ENCODE data around the gene FUT8. TPM values are rescaled to one million over a fixed set of nuclear protein-coding genes. Genes with fewer than 3 reads are reported as not detected.

The FUT8 gene
- total RNA-seq, 8 experiments from 2014 or later = 26.4 to 68.1 (median 30.7) TPM

DNA sequence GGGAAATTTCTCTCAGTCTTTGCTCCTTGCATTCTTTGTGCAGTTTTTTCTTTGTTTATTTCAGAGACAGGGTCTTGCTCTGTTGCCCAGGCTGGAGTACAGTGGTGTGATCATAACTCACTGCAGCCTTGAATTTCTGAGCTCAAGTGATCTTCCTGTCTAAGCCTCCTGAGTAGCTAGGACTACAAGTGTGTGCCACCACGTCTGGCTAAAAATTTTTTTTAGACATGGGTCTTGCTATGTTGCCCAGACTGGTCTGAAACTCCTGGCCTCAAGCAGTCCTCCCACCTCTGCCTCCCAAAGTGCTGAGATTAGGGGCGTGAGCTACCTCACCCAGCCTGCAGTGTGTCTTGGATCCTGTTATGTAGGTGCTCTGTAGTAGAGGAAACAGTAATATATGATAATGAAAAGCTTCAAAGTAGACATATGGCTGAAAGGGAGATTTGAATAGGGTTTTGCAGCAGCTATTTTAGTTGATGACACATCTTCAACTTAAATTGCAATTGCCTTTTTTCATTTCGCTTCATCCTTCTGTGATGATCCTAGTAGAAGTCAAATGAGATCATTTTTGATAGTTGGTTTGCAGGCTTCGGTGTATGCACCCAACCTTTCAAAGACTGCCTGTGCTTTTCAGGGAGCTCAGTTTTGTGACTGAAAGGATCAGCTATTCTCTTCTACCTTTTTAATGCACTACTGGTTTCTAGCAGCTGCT, 75.4 kb downstream of the FUT8 start:
- in situ Hi-C loops (cut with MboI; ENCODE audit: low pct_unique_long_range_greater_than_20kb in 2 of 9, low sequenced_read_pairs in 9 of 9, unreplicated experiment in 9 of 9) = no loop called here
- WGBS, 10 experiments = 50 to 100% (median 79%) methylated on average over 1 to 4 of the region's 4 CpGs; no CpG with 5 or more reads in 2 of the 10 experiments
- ATAC-seq (replicated peaks in 6 of 8) = peak in 1 of 8 experiments; percentile 32
- Histone ChIP-seq H3K4me3 (no peak overlapping the region), H3K27ac (no peak overlapping the region), H3K4me1 (replicated peaks in 1 of 2) (peaks cover 5 to 6% of the 10 kb centered on the region in 2 donors)

DNA sequence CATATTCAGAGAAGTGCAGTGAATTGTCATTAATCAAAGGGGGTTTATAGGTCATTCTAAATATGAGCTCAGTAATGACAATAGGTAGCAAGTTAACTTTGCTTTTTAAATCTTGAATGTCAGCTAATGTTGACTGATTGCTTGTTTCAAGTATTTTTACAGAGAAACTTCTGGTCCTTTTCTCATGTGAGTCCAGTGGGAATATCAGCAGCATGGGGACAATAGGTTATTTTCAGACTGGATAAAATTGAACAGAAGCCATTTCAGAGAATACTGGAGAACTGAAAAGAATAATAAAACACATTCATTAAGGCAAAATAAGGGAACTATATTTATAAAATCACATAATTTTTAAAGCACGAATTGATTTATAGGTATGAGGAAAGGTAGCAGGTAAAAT, 78.7 kb downstream of the FUT8 start:
- in situ Hi-C loops (cut with MboI; ENCODE audit: low pct_unique_long_range_greater_than_20kb in 2 of 9, low sequenced_read_pairs in 9 of 9, unreplicated experiment in 9 of 9) = no loop called here
- no peak overlapping the region for H3K4me3 ChIP-seq
- no peaks in the 10 kb centered on the region for H3K4me1 ChIP-seq (replicated peaks in 1 of 2)
- ATAC-seq (replicated peaks in 6 of 8) = no peak
- H3K27ac ChIP-seq = no peak overlapping the region
- 50 to 100% (median 77%) methylated on average over 1 of the region's 1 CpG for WGBS, 10 experiments

DNA sequence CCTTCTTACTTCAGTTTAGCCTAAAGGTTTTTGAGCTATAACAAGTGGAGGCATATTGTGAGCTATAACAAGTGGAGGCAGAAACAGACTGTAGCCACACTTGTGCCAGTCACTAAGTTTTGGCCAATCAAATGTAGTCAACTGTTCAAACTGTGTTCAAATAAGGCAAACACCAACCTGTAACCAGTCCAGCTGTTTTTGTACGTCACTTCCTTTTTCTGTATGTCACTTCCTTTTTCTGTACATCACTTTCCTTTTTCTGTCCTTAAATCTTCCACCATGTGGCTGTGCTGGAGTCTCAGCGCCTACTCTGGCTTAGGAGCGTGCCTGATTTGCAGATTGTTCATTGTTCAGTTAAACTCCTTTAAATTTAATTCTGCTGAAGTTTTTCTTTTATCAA, 79.7 kb downstream of the FUT8 start:
- no peak overlapping the region for H3K4me3 ChIP-seq
- no peaks in the 10 kb centered on the region for H3K4me1 ChIP-seq (replicated peaks in 1 of 2)
- H3K27ac ChIP-seq = no peak overlapping the region
- ATAC-seq (replicated peaks in 6 of 8) = no peak
- in situ Hi-C loops (cut with MboI; ENCODE audit: low pct_unique_long_range_greater_than_20kb in 2 of 9, low sequenced_read_pairs in 9 of 9, unreplicated experiment in 9 of 9) = no loop called here
- WGBS, 10 experiments = 92 to 100% (median 96%) methylated on average over 1 to 3 of the region's 3 CpGs; no CpG with 5 or more reads in 1 of the 10 experiments

- Histone ChIP-seq H3K27ac (no peak overlapping the region), H3K4me1 (replicated peaks in 1 of 2) (no peaks in the 10 kb centered on the region), H3K4me3 (no peak overlapping the region)
- in situ Hi-C loops (cut with MboI; ENCODE audit: low pct_unique_long_range_greater_than_20kb in 2 of 9, low sequenced_read_pairs in 9 of 9, unreplicated experiment in 9 of 9) = no loop called here
- 0 to 100% (median 100%) methylated on average over 1 of the region's 1 CpG for WGBS, 10 experiments
- ATAC-seq (replicated peaks in 6 of 8) = no peak
These were observed 82.7 kb downstream of the FUT8 start for GRCh38 chr14:65495196-65495595.

DNA sequence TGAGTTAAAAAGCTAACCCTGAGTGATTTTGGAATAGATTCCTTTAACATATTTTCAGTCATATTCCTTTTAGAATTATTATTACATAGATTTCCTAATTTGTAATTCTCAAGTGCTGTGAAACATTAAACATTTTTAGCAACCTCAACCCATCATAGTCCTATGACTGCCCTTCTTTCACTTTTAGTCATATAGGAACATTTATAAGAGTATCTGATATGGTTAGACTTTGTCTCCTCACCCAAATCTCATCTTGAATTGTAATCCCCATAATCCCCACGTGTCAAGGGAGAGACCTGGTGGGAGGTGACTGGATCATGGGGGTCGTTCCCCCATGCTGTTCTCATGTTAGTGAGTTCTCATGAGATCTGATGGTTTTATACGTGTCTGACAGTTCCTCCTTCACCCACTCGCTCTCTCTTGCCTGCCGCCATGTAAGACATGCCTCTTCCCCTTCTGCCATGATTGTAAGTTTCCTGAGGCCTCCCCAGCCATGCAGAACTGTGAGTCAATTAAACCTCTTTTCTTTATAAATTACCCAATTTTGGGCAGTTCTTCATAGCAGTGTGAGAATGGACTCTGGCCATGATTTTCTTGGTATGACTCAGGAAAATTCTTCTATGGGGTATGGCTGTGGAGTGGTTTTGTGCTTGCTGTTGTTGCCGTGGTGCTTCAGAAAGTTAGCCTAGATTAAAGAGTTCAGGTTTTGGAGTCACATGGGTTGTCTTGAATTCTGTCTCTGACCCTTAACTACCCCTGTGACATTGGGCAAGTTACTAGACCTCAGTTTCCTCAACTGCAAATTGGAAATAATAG, 83.9 kb downstream of the FUT8 start:
- WGBS, 10 experiments = 67 to 100% (median 95%) methylated on average over 1 to 6 of the region's 6 CpGs; no CpG with 5 or more reads in 3 of the 10 experiments
- no peak for ATAC-seq (replicated peaks in 6 of 8)

DNA sequence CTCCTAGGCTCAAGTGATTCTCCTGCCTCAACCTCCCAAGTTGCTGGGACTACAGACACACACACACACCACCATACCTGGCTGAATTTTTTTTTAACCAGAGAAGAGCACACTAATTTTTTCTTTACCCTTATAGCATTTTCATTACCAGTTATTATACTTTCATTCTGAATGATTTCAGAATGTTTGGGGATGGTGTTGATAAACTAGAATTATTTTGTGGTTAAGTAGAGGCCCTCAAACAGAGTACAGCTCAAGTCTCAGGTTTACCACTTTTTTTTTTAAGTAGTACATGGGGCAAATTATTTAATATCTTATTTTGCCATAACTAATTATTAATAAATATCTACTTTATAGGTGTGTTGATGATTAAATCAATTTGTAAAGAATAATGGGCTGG, 86.6 kb downstream of the FUT8 start:
- Histone ChIP-seq H3K27ac (no peak overlapping the region), H3K4me3 (no peak overlapping the region), H3K4me1 (replicated peaks in 1 of 2) (peaks cover 0 to 2% of the 10 kb centered on the region in 2 donors)
- ATAC-seq (replicated peaks in 6 of 8) = no peak
- in situ Hi-C loops (cut with MboI; ENCODE audit: low pct_unique_long_range_greater_than_20kb in 2 of 9, low sequenced_read_pairs in 9 of 9, unreplicated experiment in 9 of 9) = no loop called here

More for the DNA sequence above, 83.9 kb downstream of the FUT8 start:
- Histone ChIP-seq H3K4me1 (replicated peaks in 1 of 2) (no peaks in the 10 kb centered on the region), H3K27ac (no peak overlapping the region), H3K4me3 (no peak overlapping the region)
- in situ Hi-C loops (cut with MboI; ENCODE audit: low pct_unique_long_range_greater_than_20kb in 2 of 9, low sequenced_read_pairs in 9 of 9, unreplicated experiment in 9 of 9) = no loop called here

GRCh38 chr14:65500075-65500474, 87.5 kb downstream of the FUT8 start:
- no peak for ATAC-seq (replicated peaks in 6 of 8)
- peaks cover 0 to 2% of the 10 kb centered on the region in 2 donors for H3K4me1 ChIP-seq (replicated peaks in 1 of 2)
- in situ Hi-C loops (cut with MboI; ENCODE audit: low pct_unique_long_range_greater_than_20kb in 2 of 9, low sequenced_read_pairs in 9 of 9, unreplicated experiment in 9 of 9) = no loop called here
- H3K4me3 ChIP-seq = no peak overlapping the region
- WGBS, 10 experiments = 90 to 100% (median 100%) methylated on average over 3 to 4 of the region's 4 CpGs; no CpG with 5 or more reads in 2 of the 10 experiments
- no peak overlapping the region for H3K27ac ChIP-seq

- Histone ChIP-seq H3K4me1 (replicated peaks in 1 of 2) (peaks cover 0 to 2% of the 10 kb centered on the region in 2 donors), H3K27ac (no peak overlapping the region), H3K4me3 (no peak overlapping the region)
- ATAC-seq (replicated peaks in 6 of 8) = peak in 1 of 8 experiments; percentile 43
- in situ Hi-C loops (cut with MboI; ENCODE audit: low pct_unique_long_range_greater_than_20kb in 2 of 9, low sequenced_read_pairs in 9 of 9, unreplicated experiment in 9 of 9) = no loop called here
These were observed 88.8 kb downstream of the FUT8 start for GRCh38 chr14:65501328-65501727.

GRCh38 chr14:65502676-65503124, 90.2 kb downstream of the FUT8 start:
- 0 to 100% (median 63%) methylated on average over 1 of the region's 1 CpG; no CpG with 5 or more reads in 4 of the 10 experiments for WGBS, 10 experiments
- in situ Hi-C loops (cut with MboI; ENCODE audit: low pct_unique_long_range_greater_than_20kb in 2 of 9, low sequenced_read_pairs in 9 of 9, unreplicated experiment in 9 of 9) = no loop called here
- H3K4me1 ChIP-seq (replicated peaks in 1 of 2) = peaks cover 0 to 2% of the 10 kb centered on the region in 2 donors
- ATAC-seq (replicated peaks in 6 of 8) = peak in 1 of 8 experiments; percentile 21
- H3K27ac ChIP-seq = no peak overlapping the region
- no peak overlapping the region for H3K4me3 ChIP-seq

- no peak for ATAC-seq (replicated peaks in 6 of 8)
- Histone ChIP-seq H3K27ac (no peak overlapping the region), H3K4me3 (no peak overlapping the region), H3K4me1 (replicated peaks in 1 of 2) (peaks cover 0 to 2% of the 10 kb centered on the region in 2 donors)
- in situ Hi-C loops (cut with MboI; ENCODE audit: low pct_unique_long_range_greater_than_20kb in 2 of 9, low sequenced_read_pairs in 9 of 9, unreplicated experiment in 9 of 9) = no loop called here
- 0 to 100% (median 79%) methylated on average over 1 to 3 of the region's 3 CpGs; no CpG with 5 or more reads in 1 of the 10 experiments for WGBS, 10 experiments
These were observed 91.2 kb downstream of the FUT8 start for GRCh38 chr14:65503771-65504170.

DNA sequence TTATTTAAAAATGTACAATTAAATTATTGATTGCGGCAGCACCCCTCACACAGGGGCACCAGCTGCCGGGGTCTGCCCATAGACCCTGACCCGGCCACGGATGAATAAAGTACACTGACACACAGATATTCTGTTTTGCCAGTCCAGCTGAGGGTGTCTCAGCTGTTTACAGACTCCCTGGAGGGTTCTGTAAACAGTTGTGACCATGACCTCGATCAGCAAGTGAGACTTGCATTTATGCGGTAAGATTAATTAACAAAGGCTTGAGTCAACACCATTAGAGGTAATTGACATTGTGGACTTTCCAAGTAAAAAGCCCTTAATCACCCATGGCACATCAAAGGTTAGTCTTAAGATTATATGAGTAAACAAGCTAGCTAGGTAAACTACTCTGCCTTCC, 94.3 kb downstream of the FUT8 start:
- in situ Hi-C loops (cut with MboI; ENCODE audit: low pct_unique_long_range_greater_than_20kb in 2 of 9, low sequenced_read_pairs in 9 of 9, unreplicated experiment in 9 of 9) = no loop called here
- Histone ChIP-seq H3K4me1 (replicated peaks in 1 of 2) (peaks cover 0 to 2% of the 10 kb centered on the region in 2 donors), H3K27ac (no peak overlapping the region), H3K4me3 (no peak overlapping the region)
- 31 to 93% (median 52%) methylated on average over 2 to 5 of the region's 6 CpGs; no CpG with 5 or more reads in 4 of the 10 experiments for WGBS, 10 experiments
- peak in 3 of 8 experiments; percentile 16 to 90 (median 53) for ATAC-seq (replicated peaks in 6 of 8)

GRCh38 chr14:65509842-65510241, 97.3 kb downstream of the FUT8 start:
- ATAC-seq (replicated peaks in 6 of 8) = no peak
- Histone ChIP-seq H3K4me1 (replicated peaks in 1 of 2) (no peaks in the 10 kb centered on the region), H3K4me3 (no peak overlapping the region), H3K27ac (no peak overlapping the region)
- in situ Hi-C loops (cut with MboI; ENCODE audit: low pct_unique_long_range_greater_than_20kb in 2 of 9, low sequenced_read_pairs in 9 of 9, unreplicated experiment in 9 of 9) = no loop called here
- WGBS, 10 experiments = 75 to 100% (median 91%) methylated on average over 1 to 3 of the region's 3 CpGs; no CpG with 5 or more reads in 1 of the 10 experiments

DNA sequence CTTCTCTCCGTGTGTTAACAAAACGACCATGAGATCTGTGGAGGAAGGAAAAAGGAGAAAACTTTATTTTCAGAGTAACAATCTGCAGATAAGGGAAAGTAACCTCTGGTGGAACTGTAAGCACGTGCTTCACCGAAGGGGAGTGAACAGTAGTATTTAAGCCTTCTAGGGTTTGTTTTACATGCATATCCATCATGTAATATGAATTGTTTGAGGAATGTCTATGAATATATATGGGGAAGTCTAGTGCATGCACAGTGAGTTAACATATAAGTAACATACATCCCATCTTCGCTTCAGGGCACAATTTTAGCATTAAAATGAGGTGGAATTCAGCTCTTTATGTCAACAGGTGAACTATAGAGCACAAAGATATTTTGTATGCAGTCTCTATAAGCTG, 101.1 kb downstream of the FUT8 start:
- no peak overlapping the region for H3K27ac ChIP-seq
- in situ Hi-C loops (cut with MboI; ENCODE audit: low pct_unique_long_range_greater_than_20kb in 2 of 9, low sequenced_read_pairs in 9 of 9, unreplicated experiment in 9 of 9) = no loop called here
- WGBS, 10 experiments = 68 to 95% (median 90%) methylated on average over 2 to 5 of the region's 5 CpGs
- H3K4me1 ChIP-seq (replicated peaks in 1 of 2) = no peaks in the 10 kb centered on the region
- no peak overlapping the region for H3K4me3 ChIP-seq
- peak in 1 of 8 experiments; percentile 91 for ATAC-seq (replicated peaks in 6 of 8)
